SK-N-MC (cell line): ENCODE data around the gene SEMA6A.

Experiments used
- EZH2 ChIP-seq: fragments of 200-600 bp; sonication (generic); IDR thresholded peaks from one replicate; pipeline ENCODE4 v1.6.1; 2017; ENCODE audit warnings: antibody characterized with exemption
- FOXP2 ChIP-seq: optimal IDR thresholded peaks from 2 replicates; pipeline ENCODE3; 2011; ENCODE audit warnings: mild to moderate bottlenecking, moderate library complexity; ENCODE audit not compliant: insufficient read depth; ENCODE audit errors: extremely low read length, control extremely low read depth
- POLR2AphosphoS5 ChIP-seq: IDR thresholded peaks from 2 replicates; pipeline ENCODE4 v1.6.1; 2012; ENCODE audit warnings: mild to moderate bottlenecking, low read depth, low read length, borderline replicate concordance

DNA sequence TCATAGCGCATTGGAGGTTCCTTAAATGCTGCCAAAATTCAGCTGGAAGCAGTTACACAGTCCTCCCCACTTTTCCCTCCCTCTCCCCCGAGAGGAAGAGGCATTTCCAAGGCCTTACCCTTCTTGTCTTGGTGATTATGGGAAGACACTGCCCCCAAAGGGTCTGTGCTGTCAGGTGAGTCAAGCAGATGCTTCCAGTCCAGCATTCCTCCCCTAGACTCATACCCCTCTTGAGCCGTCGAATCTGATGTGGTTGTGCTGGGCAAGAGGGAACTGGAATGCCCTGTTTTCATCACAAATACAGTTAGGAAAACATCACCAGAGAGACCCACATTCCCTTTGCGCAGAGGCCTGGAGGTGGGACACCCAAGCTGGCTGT lies 107.2 kb downstream of the SEMA6A start:
- TF ChIP-seq EZH2 (no peak), POLR2AphosphoS5 (no peak), FOXP2 (no peak)
